K562 (cell line): ENCODE results near the gene PATL1. TPM values are rescaled to one million over a fixed set of nuclear protein-coding genes. Genes with fewer than 3 reads are reported as not detected.

Experiments used
- ADNP ChIP-seq: fragments of 200-800 bp; sonication (Bioruptor generic); IDR thresholded peaks from 2 replicates; pipeline ENCODE4 v1.6.1; 2016; ENCODE audit warnings: missing genetic modification characterization, missing compliant biosample characterization
- ASH1L ChIP-seq: fragments of 450-650 bp; IDR thresholded peaks from 2 replicates; pipeline ENCODE4 v1.6.1; 2018; ENCODE audit warnings: borderline replicate concordance, mild to moderate bottlenecking, low read depth; ENCODE audit not compliant: partially characterized antibody
- ATF1 ChIP-seq, 2 experiments: fragments of 450-650 bp in 1 of 2; IDR thresholded peaks; 2 replicates each; pipeline ENCODE4 v1.6.1; 2016; ENCODE audit warnings: missing compliant biosample characterization in 1 of 2, missing genetic modification characterization in 1 of 2
- BCL6 ChIP-seq: fragments of 250-450 bp; sonication (Bioruptor Pico); IDR thresholded peaks from 2 replicates; pipeline ENCODE4 v1.4.0; 2020
- BDP1 ChIP-seq: IDR thresholded peaks from 3 replicates; pipeline ENCODE4 v1.6.1; 2011; ENCODE audit not compliant: insufficient read length, insufficient read depth
- BHLHE40 ChIP-seq: IDR thresholded peaks from 2 replicates; pipeline ENCODE4 v1.6.1; 2011; ENCODE audit warnings: low read length, improper control_type of control experiment
- BRD9 ChIP-seq: fragments of 450-650 bp; IDR thresholded peaks from 2 replicates; pipeline ENCODE4 v1.6.1; 2018; ENCODE audit warnings: low read depth; ENCODE audit not compliant: partially characterized antibody
- CTBP1 ChIP-seq: fragments of 450-650 bp; IDR thresholded peaks from 2 replicates; pipeline ENCODE4 v1.6.1; 2016; ENCODE audit warnings: borderline replicate concordance
- HDAC6 ChIP-seq: IDR thresholded peaks from 2 replicates; pipeline ENCODE4 v1.6.1; 2012; ENCODE audit warnings: low read depth, mild to moderate bottlenecking, control low read depth, inconsistent platforms, low read length, moderate library complexity
- KAT8 ChIP-seq: fragments of 450-650 bp; IDR thresholded peaks from 2 replicates; pipeline ENCODE4 v1.6.1; 2016; ENCODE audit warnings: low read depth, mild to moderate bottlenecking
- KDM1A ChIP-seq, 2 experiments: fragments of 450-650 bp; IDR thresholded peaks; 2 replicates each; pipeline ENCODE4 v1.6.1; 2016; ENCODE audit warnings: mild to moderate bottlenecking in 2 of 2
- MAZ ChIP-seq, 2 experiments: fragments of 450-650 bp in 1 of 2; sonication (generic) in 1 of 2; formaldehyde crosslinking; IDR thresholded peaks in 1 of 2; conservative IDR thresholded peaks in 1 of 2; 2 replicates each; pipeline versions ENCODE4 v1.4.0 to v1.5.0; 2020; ENCODE audit warnings: mild to moderate bottlenecking in 1 of 2, missing genetic modification reagents in 1 of 2
- PHF8 ChIP-seq: fragments of 200-600 bp; sonication (generic); IDR thresholded peaks from 2 replicates; pipeline ENCODE4 v1.6.1; 2012; ENCODE audit warnings: mixed run types, mild to moderate bottlenecking, inconsistent platforms, low read length, moderate library complexity, borderline replicate concordance
- PTBP1 ChIP-seq: fragments of 200-400 bp; formaldehyde crosslinking; IDR thresholded peaks from 2 replicates; pipeline ENCODE4 v1.6.1; 2017; ENCODE audit warnings: low read depth, low read length
- PTTG1 ChIP-seq: fragments of 450-650 bp; IDR thresholded peaks from 2 replicates; pipeline ENCODE4 v1.6.1; 2016; ENCODE audit warnings: low read depth, mild to moderate bottlenecking, missing genetic modification characterization, missing compliant biosample characterization
- RCOR1 ChIP-seq, 2 experiments: IDR thresholded peaks; 2 replicates each; pipeline ENCODE4 v1.6.1; 2012; ENCODE audit warnings: low read depth in 2 of 2, low read length in 2 of 2, borderline replicate concordance in 1 of 2, improper control_type of control experiment in 1 of 2
- SAFB2 ChIP-seq: fragments of 200-400 bp; formaldehyde crosslinking; IDR thresholded peaks from 2 replicates; pipeline ENCODE4 v1.6.1; 2018; ENCODE audit warnings: borderline replicate concordance, low read length, low read depth, moderate library complexity; ENCODE audit not compliant: severe bottlenecking
- SLC30A9 ChIP-seq: fragments of 250-450 bp; sonication (Bioruptor Pico); IDR thresholded peaks from 2 replicates; pipeline ENCODE4 v1.8.0; 2022; ENCODE audit warnings: mild to moderate bottlenecking, moderate library complexity
- SP1 ChIP-seq: sonication (generic); formaldehyde crosslinking; IDR thresholded peaks from 2 replicates; pipeline ENCODE4 v1.8.1; 2022; ENCODE audit warnings: mild to moderate bottlenecking, missing genetic modification reagents
- TAF1 ChIP-seq: IDR thresholded peaks from 2 replicates; pipeline ENCODE4 v1.6.1; 2011; ENCODE audit warnings: mild to moderate bottlenecking, low read length, moderate library complexity; ENCODE audit not compliant: insufficient read depth, control insufficient read depth, severe bottlenecking; ENCODE audit errors: extremely low read depth
- ZNF324 ChIP-seq: fragments of 250-450 bp; sonication (Bioruptor Pico); IDR thresholded peaks from 2 replicates; pipeline ENCODE4 v1.4.0; 2020; ENCODE audit warnings: mild to moderate bottlenecking
- ZNF584 ChIP-seq: fragments of 200-800 bp; sonication (Bioruptor generic); IDR thresholded peaks from 2 replicates; pipeline ENCODE4 v1.6.1; 2016; ENCODE audit warnings: low read depth, mild to moderate bottlenecking, missing genetic modification characterization, missing compliant biosample characterization
- polyA plus RNA-seq, 8 experiments: library from polyadenylated mRNA; depleted of rRNA in 4 of 8; stranded (reverse) in 5 of 8; unstranded in 3 of 8; fragments of >200 nt; fragmentation: Nextera tagmentation in 2 of 8; fragmentation: Illumina TruSeq in 1 of 8; extraction: Ambion mirVana in 2 of 8; extraction: Trizol in 1 of 8; gene quantifications; 2 replicates each; pipeline versions ENCODE4 v1.2.1 to v1.2.3, GENCODE V29; 2011 to 2014; ENCODE audit warnings: inconsistent platforms in 1 of 8, missing spikeins in 1 of 8
- total RNA-seq, 7 experiments: library from RNA; depleted of rRNA in 6 of 7; stranded (reverse); fragments of >200 nt in 6 of 7; fragmentation: Illumina TruSeq in 2 of 7; extraction: Trizol in 2 of 7; gene quantifications; 2 replicates each; pipeline versions ENCODE4 v1.2.1 to v1.2.3, GENCODE V29; 2011 to 2021; ENCODE audit warnings: low replicate concordance in 1 of 7
- TF ChIP-seq, protein P1 (sequence below): fragments of 250-450 bp; sonication (Bioruptor Pico); IDR thresholded peaks from 2 replicates; pipeline ENCODE4 v1.8.0; 2022; ENCODE audit warnings: inconsistent platforms
- TF ChIP-seq, protein P2 (sequence below): fragments of 450-650 bp; IDR thresholded peaks from 2 replicates; pipeline ENCODE4 v1.6.1; 2014; ENCODE audit warnings: low read depth, mild to moderate bottlenecking, moderate library complexity, borderline replicate concordance
- TF ChIP-seq, protein P3 (sequence below): fragments of 250-450 bp; sonication (Bioruptor Pico); IDR thresholded peaks from 2 replicates; pipeline ENCODE4 v1.8.0; 2021; ENCODE audit warnings: moderate library complexity, mild to moderate bottlenecking, inconsistent platforms

Gene PATL1
- total and polyA plus RNA-seq, 9 of the 15 experiments (the other 6 are each of a cell fraction or from before 2014, with no cell fraction given) = 3.2 to 48.0 (median 16.4) TPM

DNA sequence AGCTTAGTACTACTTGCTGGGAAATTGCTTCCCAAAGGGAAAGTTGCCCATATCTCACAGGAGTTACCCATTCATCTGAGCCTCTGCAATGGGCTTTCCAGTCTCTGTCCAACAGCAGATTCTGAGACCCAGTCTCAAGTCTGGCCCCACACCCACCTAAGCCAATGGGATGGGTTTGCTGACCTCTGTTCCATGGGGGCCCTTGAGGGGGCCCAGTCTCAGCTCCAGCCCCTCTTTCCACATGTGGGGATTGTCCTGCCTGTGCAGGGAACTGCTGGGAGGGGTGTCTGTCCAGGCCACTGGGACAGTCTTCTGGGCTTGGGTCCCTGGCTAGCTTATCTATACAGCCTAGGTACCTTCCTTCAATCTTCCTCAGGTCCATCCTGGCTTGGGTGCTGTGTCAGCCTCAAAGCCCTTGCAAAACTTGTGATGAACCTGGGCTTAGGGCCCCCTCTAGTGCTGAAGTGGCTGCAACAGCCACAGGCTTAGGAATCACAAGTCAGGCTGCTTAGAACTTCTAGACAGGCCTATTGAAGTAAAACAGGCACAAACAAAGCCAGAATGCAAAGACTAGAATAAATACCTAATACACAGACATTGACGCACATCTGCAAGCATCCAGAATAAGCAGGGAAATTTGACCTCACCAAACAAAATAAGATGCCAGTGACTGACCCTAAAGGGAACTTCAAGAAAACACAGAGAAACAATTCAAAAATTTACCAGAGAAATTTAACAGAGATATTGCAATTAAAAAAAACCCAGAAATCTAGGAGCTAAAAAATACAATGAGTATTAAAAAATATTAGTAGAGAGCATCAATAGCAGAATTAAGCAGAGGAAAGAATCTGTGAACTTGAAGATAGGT lies 11.7 kb upstream of the PATL1 start (continued):
- TF ChIP-seq KDM1A (IDR thresholded peaks at IDR 0.05) (no peak), PHF8 (no peak), ZNF324 (CRISPR knock-in tag) (no peak), SAFB2 (no peak), SP1 (CRISPR knock-in tag) (no peak), BRD9 (peak; percentile 37), BCL6 (CRISPR knock-in tag) (no peak), ZNF584 (no peak), MAZ (CRISPR knock-in tag; conservative IDR thresholded peaks at IDR 0.05 in 1 of 2, IDR thresholded peaks at IDR 0.05 in 1 of 2) (peak in 1 of 2 experiments; percentile 62; a peak in 1 of 4 replicates), KAT8 (no peak), ADNP (tag) (no peak), CTBP1 (peak; percentile 71; the same call in 1 of the 2 replicates), BHLHE40 (0 out of 2 replicates have a peak, but pooled peaks have one; percentile 12), TAF1 (no peak), BDP1 (no peak), ASH1L (no peak), SLC30A9 (no peak), ATF1 (CRISPR knock-in tag; IDR thresholded peaks at IDR 0.05) (no peak), ATF1 (tag; IDR thresholded peaks at IDR 0.05) (no peak), HDAC6 (no peak), PTTG1 (tag) (no peak), RCOR1 (IDR thresholded peaks at IDR 0.05; ENCODE audit: borderline replicate concordance in 1 of 2, low read depth in 2 of 2, low read length in 2 of 2) (peak in 1 of 2 experiments; percentile 75; a peak in 2 of 4 replicates), PTBP1 (no peak)
- TF ChIP-seq, protein P1, sequence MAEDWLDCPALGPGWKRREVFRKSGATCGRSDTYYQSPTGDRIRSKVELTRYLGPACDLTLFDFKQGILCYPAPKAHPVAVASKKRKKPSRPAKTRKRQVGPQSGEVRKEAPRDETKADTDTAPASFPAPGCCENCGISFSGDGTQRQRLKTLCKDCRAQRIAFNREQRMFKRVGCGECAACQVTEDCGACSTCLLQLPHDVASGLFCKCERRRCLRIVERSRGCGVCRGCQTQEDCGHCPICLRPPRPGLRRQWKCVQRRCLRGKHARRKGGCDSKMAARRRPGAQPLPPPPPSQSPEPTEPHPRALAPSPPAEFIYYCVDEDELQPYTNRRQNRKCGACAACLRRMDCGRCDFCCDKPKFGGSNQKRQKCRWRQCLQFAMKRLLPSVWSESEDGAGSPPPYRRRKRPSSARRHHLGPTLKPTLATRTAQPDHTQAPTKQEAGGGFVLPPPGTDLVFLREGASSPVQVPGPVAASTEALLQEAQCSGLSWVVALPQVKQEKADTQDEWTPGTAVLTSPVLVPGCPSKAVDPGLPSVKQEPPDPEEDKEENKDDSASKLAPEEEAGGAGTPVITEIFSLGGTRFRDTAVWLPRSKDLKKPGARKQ (CRISPR knock-in tag) = peak; percentile 48; the same call in 1 of the 2 replicates
- TF ChIP-seq, protein P2, sequence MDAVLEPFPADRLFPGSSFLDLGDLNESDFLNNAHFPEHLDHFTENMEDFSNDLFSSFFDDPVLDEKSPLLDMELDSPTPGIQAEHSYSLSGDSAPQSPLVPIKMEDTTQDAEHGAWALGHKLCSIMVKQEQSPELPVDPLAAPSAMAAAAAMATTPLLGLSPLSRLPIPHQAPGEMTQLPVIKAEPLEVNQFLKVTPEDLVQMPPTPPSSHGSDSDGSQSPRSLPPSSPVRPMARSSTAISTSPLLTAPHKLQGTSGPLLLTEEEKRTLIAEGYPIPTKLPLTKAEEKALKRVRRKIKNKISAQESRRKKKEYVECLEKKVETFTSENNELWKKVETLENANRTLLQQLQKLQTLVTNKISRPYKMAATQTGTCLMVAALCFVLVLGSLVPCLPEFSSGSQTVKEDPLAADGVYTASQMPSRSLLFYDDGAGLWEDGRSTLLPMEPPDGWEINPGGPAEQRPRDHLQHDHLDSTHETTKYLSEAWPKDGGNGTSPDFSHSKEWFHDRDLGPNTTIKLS = 0 out of 2 replicates have a peak, but pooled peaks have one; percentile 29
- TF ChIP-seq, protein P3, sequence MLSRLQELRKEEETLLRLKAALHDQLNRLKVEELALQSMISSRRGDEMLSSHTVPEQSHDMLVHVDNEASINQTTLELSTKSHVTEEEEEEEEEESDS = no peak
